NCI-H446 treated with DMSO at 0.1 percent for 48 hours (cell line): Measurements from ENCODE around the gene SLC25A1.
"Not testable (repeated sequence)": the region's sequence is repeated elsewhere in the genome, so short reads cannot be mapped to it uniquely, and the experiment has no call there.

ENCODE experiments used
- DNase-seq: peaks from one replicate; lab custom pipeline; 2025; lab: John Stamatoyannopoulos, UW

SLC25A1 gene

GRCh38 chr22:19166421-19166820 lies 12.1 kb downstream of the SLC25A1 start:
- no peak for DNase-seq

- DNase-seq: no peak
These were observed 14.1 kb downstream of the SLC25A1 start for GRCh38 chr22:19164425-19164824.

- not testable (repeated sequence) for DNase-seq
These were observed 19.9 kb downstream of the SLC25A1 start for GRCh38 chr22:19158649-19159048.

GRCh38 chr22:19156109-19156508 lies 22.4 kb downstream of the SLC25A1 start:
- not testable (repeated sequence) for DNase-seq

GRCh38 chr22:19152942-19153883 lies 25.3 kb downstream of the SLC25A1 start:
- DNase-seq: no peak

- no peak for DNase-seq
These were observed 27.0 kb downstream of the SLC25A1 start for GRCh38 chr22:19151329-19152191.

- DNase-seq: no peak
These were observed 27.8 kb downstream of the SLC25A1 start for GRCh38 chr22:19150482-19151328.

GRCh38 chr22:19149991-19150390 lies 28.5 kb downstream of the SLC25A1 start, which contains the start of gene GSC2:
TSS of gene GSC2 (minus strand) at chr22:19150292. CDS start at chr22:19150283, 9 bp downstream.
- no peak for DNase-seq

GRCh38 chr22:19149047-19149883 lies 29.3 kb downstream of the SLC25A1 start:
- no peak for DNase-seq

GRCh38 chr22:19148417-19149046 lies 30.0 kb downstream of the SLC25A1 start:
- DNase-seq: no peak

- no peak for DNase-seq
These were observed 31.2 kb downstream of the SLC25A1 start for GRCh38 chr22:19147195-19147780.

- no peak for DNase-seq
These were observed 32.1 kb downstream of the SLC25A1 start for GRCh38 chr22:19146215-19146968.

GRCh38 chr22:19143967-19144400 lies 34.6 kb downstream of the SLC25A1 start:
- DNase-seq: no peak

- DNase-seq: no peak
These were observed 35.3 kb downstream of the SLC25A1 start for GRCh38 chr22:19143212-19143611.

GRCh38 chr22:19142394-19142793 lies 36.1 kb downstream of the SLC25A1 start:
- no peak for DNase-seq

GRCh38 chr22:19139974-19140373 lies 38.6 kb downstream of the SLC25A1 start:
- DNase-seq: no peak

- no peak for DNase-seq
These were observed 39.6 kb downstream of the SLC25A1 start for GRCh38 chr22:19139001-19139356.

GRCh38 chr22:19138217-19139000 lies 40.1 kb downstream of the SLC25A1 start:
- DNase-seq: no peak
